VCaP (cell line): ENCODE measurements around the gene GTF2F2.

Experiments
- H3K27ac ChIP-seq: fragments of 450-650 bp; 2 replicates; pipeline ENCODE4 v1.5.1; 2017
- CTCF ChIP-seq: fragments of 450-650 bp; conservative IDR thresholded peaks from 2 replicates; pipeline ENCODE4 v1.5.1; 2017; ENCODE audit warnings: mild to moderate bottlenecking, moderate library complexity

Gene GTF2F2

GRCh38 chr13:45119991-45120864 lies at the start of gene GTF2F2:
TSS of gene GTF2F2 (plus strand) at chr13:45120510. CDS start at chr13:45120656, 146 bp downstream.
- TF ChIP-seq CTCF = no peak
- H3K27ac ChIP-seq = peak within 1 kb of the TSS; percentile 82

- no peak for TF ChIP-seq CTCF
- no peak overlapping the region for H3K27ac ChIP-seq
Observed at GRCh38 chr13:45073809-45074208, 46.5 kb upstream of the GTF2F2 start.

GRCh38 chr13:45074721-45075120 lies 45.6 kb upstream of the GTF2F2 start:
- no peak for TF ChIP-seq CTCF

GRCh38 chr13:45078003-45078402 lies 42.3 kb upstream of the GTF2F2 start:
- TF ChIP-seq CTCF = no peak
- H3K27ac ChIP-seq = no peak overlapping the region

More at GRCh38 chr13:45074721-45075120, 45.6 kb upstream of the GTF2F2 start:
- H3K27ac ChIP-seq = no peak overlapping the region

- H3K27ac ChIP-seq = peak overlapping the region; percentile 30; the same call in 1 of the 2 replicates
- no peak for TF ChIP-seq CTCF
Observed at GRCh38 chr13:45082964-45083363, 37.3 kb upstream of the GTF2F2 start.

- no peak for TF ChIP-seq CTCF
- H3K27ac ChIP-seq = no peak overlapping the region
Observed at GRCh38 chr13:45084515-45084914, 35.8 kb upstream of the GTF2F2 start.

- no peak overlapping the region for H3K27ac ChIP-seq
- TF ChIP-seq CTCF = no peak
Observed at GRCh38 chr13:45086484-45086883, 33.8 kb upstream of the GTF2F2 start.
